HUDEP-2 (cell line): ENCODE data around the gene C10orf67.
"Not testable (repeated sequence)": the region's sequence is repeated elsewhere in the genome, so short reads cannot be mapped to it uniquely, and the experiment has no call there.

Experiments
- DNase-seq, 76 experiments: peaks; one replicate each; lab custom pipeline; 2025; ENCODE audit not compliant: unreplicated experiment in 76 of 76; lab: John Stamatoyannopoulos, UW

Gene C10orf67

DNA sequence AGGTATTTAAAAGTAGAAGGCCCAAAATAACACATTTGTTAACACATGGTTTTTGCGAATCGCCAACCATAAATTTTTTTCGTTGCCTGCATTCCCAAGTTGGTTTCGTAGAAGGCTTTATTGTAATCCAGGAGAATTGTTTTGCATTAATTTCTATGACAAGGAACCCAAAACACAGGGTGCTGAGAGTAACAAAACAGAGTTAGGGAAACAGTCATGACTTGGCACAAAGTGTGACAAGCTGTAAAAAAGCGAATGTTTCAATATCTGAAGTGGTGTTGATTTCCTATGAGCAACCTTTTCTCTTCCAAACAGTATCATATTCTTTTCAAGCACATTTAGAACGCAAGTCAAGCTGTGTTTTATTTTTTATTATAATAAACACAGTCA is 63.6 kb downstream of the C10orf67 start:
- no peak for DNase-seq

DNA sequence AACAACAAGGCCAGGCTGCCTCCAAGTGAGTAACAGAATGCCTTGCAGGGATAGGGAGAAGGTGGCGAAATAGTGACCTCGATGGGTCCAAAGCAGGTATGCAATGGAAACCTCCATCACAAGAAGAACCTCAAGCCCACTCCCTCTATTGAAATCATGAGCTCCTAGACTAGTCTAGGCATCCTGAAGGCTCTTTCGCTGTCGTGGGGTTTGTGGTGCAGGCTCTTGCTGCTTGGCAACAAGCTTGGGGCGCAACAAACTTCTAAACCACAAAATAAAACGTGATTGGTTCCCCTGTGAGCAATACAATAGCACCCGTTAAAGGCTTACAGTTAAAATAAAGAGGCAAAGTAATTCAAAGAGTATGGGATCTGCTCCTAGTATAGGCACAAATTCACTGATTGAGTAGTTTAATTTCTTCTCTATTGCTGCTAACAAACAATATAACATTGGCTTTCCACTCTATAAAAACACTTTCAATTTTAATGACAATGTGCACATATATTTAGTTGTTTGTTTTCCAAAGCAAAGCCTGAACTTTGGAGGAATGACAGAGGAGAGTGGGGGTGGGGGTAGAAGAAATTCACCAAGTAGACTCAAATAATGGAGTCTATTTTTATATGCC is 64.1 kb downstream of the C10orf67 start:
- DNase-seq, result no peak

DNA sequence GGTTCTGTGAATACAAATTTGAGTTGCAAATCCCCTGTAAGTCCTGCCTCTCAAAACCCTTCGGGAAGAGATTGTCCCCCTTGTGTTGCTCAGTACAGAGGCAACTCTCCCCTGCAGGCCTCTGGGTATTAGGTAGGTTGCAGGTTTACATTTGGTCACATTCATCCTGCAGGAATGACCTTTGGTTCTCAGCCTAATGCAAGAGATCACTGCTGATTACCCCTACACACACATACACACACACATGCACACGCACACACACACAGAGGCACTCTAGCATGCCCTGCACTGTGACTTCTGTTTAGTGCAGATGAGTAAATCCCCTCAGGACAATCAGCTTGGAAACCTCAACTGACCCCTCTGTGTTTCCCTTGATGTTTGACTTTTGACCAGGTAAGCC is 69.2 kb downstream of the C10orf67 start:
- DNase-seq, result no peak

DNA sequence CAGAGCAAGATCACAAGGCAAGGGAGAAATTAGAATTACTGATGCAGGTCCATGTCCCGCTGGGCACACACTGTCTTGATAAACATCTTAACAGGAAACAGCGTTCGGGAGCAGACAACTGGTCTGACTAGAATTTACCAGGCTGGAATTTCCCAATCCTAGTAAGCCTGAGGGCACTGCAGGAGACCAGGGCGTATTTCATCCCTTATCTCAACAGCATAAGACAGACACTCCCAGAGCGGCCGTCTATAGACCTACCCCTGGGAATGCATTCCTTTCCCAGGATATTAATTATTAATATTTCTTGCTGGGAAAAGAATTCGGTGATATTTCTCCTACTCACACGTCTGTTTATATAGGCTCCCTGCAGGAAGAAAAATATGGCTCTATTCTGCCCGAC is 70.4 kb downstream of the C10orf67 start:
- not testable (repeated sequence) for DNase-seq

DNA sequence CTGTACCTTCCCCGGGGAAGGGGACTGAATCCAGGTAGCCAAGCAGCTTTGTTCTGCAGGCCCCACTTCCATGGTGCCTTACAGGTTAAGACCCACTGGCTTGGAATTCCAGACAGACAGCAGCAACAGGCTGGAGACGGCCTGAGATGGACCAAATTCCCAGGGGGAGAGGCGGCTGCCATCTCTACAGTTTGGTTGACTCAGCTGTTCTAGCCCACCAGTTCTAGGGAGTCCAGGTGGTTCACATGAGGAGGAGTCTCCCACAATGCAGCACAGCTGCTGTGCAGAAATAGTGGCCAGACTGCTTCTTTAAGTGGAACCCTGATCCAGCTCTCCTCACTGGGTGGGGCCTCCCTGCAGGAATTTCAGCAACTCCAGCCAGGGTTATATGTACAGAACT is 74.1 kb downstream of the C10orf67 start:
- DNase-seq, result no peak

DNA sequence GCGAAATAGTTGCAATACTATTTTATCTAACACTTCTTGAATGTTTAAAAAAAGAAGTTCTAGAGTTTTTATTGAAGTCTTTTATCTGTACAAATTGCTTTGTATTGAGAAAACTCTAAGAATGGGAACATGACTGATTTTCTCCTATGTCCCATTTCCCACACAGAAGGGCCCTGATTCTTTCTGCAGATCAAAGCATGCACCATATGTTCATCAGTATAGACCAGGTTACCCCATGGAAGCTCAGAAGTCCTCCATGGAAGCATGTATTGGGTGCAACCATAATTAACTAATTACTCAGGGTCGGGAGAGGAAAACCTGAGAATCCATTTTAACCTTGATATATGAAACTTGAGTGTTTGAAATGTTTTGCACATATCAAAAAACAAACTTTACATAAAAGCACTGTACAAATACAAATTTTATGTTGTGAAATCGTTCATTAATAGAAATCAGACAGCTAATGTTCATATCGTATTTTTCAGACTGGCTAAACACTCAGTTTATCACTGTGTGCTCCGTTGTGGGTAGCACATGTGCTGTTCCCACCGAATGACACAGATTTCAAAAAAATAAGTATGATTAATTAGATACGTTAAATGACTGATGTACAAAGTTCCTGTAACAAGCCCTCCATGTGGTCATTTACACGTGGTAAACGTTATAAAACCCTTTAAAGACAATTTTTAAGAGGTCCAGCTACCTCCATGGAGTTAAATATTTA is 81.0 kb downstream of the C10orf67 start:
- DNase-seq, result no peak

DNA sequence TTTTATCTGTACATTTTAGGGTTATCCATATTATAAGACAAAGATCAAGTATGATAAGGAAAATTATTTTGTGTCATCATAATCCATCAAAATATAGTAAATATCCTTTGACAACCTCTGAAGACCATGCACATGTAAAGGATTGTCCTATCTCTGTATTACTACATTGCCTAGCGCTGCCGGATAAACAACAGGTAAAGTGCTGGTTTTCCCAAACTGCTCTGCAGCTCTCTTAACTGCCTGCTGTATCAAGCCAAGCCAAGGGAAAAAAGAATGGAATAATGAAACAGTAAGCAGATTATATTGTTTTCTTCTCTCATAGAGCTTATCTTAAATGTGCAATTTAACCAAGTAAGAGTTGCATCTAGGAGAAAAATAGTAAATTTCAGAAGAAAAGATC is 81.7 kb downstream of the C10orf67 start:
- DNase-seq, result no peak

DNA sequence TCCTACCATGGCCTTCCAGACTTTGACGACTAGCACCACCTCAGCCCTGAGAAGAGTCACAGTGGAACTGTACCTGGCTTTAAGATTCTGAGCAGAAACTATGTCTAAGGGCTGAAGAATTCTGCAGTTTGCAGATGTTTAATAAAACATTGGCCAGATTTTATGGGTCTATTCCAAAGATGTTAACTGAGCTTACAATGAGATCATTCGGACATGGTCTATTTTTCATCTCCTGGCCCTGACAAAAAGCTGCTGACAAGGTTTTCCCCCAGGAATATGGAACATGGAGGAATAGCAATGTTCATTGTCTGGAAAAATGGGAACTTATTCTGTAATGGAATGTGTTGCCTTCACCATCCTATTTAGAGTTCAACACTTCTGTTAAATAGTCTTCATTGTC is 86.1 kb downstream of the C10orf67 start:
- no peak for DNase-seq

DNA sequence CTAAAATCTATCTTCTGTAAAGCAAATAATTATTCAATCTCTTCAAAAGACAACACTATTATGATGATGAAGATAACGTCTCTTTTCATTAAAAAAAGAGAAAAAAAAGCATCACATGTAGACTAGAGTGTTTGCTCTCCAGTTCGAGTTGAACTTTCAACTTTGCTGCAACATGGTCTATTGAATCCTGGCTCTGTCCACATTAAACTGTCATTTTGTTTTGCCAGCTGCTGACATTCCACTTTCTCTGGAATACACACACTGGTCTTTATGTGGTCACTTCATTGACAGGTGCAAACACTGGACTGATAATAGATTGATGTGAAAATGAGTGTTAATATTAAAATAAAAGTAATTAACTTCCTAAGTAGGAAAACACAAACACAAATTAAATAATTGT is 90.8 kb downstream of the C10orf67 start:
- DNase-seq, result no peak

DNA sequence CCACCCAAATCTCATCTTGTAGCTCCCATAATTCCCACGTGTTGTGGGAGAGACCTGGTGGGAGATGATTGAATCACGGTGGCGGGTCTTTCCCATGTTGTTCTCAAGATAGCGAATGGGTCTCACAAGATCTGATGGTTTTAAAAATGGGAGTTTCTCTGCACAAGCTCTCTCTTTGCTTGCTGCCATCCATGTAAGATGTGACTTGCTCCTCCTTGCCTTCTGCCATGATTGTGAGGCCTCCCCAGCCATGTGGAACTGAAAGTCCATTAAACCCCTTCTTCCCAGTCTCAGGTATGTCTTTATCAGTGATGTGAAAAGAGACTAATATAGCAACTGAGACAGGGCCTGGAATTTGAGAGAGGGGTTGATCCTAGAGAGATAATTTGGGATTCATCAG is 91.7 kb downstream of the C10orf67 start:
- DNase-seq, result not testable (repeated sequence)

DNA sequence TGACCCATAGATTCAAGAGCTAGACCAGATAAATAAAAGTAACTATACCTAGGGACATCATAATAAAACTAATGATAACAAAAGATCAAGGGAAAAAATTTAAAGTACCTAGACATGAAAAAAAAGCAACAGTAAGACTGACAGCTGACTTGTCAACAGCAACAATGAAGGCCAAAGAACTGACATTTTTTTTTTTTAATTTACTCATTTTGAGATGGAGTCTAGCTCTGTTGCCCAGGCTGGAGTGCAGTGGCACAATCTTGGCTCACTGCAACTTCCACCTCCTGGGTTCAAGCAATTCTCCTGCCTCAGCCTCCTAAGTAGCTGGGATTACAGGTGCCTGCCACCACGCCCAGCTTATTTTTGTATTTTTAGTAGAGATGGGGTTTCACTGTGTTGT is 102.8 kb downstream of the C10orf67 start:
- DNase-seq, result not testable (repeated sequence)

DNA sequence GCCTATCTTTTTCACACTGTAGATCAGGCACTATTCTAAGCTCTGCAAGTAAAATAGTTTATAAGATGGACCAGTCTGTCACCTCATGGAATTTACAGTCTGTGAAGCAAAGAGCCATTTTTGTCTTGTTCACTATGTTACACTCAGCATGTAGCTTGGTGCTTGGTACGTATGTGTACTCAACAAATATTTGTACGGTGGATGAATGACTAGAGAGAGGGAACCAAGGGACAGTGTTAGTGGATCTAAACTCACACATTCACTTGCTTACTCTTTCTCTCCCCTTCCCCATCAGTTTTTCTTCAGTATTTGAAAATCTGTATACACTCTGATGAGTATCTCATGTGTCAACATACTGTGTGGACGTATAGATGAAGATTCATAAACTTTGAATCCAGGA is 106.6 kb downstream of the C10orf67 start:
- DNase-seq, result no peak

DNA sequence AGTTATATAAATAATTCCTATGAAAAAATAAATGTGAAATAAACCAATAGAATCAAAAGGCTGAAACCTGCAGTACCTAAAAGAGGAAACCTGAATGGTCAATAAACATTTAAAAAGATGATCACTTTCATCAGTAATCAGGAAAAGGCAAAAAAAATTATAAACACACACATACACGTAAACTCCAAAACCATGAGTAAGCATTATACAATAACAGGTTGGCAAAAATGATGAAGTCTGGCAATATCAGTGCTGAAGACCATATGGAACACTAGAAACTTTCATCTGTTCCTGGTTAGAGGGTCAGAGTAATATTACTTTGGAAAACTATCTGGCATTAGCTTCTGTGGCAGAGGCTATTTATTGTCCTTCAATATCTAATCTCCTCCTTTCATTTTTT is 114.0 kb downstream of the C10orf67 start:
- no peak for DNase-seq

DNA sequence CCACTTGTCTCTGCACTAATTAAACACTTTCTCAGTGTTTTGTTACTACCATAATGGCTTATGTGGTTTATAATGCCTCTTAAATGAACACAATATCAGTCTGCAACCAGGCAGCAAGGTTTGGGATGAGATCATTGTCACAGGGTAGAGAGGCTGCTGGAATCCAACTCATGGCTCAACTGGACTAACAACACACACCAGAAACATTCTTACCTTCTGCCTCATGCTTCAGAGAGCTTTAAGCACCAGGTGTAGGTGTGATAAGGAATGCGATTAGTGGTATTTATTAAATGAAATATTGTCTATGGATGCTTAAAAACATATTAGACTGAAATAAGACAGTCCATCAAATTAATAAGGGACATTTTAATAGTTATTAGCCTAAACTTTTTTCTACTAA is 127.1 kb downstream of the C10orf67 start:
- no peak for DNase-seq

DNA sequence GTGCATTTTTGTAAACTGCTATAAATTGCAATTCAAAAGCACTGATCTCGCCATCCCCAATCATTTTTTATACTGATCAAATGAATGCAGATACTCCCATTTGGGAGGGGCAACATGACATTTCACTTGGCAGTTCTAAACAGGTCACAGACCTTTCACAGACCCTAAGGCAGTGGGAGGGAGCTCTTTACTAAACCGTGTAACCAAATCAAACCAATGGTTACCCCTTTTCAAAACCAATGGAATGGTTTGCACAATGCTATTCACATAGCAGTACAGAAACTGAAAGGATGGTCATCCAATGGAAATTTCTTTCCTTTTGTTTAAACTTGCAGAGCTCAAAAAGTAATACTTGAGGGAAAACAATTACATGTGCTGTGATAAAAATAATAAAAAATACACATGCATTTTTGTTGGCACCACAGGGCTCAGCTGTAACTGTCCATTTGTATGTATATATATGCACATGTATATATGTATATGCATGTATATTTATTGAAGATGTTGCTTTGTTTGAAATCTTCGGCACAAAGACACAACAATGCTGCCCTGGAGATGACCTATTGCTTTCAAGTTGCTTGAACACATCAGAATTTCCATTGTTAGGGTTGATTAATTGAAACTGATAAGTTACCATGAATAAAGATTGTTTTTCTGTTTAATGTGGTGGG is 138.5 kb downstream of the C10orf67 start:
- no peak for DNase-seq

DNA sequence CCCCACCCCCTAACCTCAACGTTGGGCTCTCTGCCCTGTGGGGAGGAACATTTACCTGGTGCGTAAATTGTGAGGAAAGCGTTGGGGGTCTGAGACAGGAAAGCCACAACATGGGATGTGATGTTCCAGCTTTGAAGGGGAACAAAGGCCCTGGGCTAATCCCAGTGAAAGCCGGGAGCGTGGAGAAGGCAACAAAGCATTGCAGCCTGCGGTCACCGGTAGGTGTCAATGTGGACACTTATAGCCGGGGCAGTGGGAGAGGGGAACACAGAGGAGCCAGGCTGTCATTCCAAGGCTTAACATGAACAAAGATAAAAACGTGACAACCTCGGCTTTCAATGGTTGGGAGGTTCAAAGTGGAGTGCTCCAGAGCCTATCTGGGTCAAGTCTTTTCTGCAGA is 139.8 kb downstream of the C10orf67 start:
- no peak for DNase-seq

DNA sequence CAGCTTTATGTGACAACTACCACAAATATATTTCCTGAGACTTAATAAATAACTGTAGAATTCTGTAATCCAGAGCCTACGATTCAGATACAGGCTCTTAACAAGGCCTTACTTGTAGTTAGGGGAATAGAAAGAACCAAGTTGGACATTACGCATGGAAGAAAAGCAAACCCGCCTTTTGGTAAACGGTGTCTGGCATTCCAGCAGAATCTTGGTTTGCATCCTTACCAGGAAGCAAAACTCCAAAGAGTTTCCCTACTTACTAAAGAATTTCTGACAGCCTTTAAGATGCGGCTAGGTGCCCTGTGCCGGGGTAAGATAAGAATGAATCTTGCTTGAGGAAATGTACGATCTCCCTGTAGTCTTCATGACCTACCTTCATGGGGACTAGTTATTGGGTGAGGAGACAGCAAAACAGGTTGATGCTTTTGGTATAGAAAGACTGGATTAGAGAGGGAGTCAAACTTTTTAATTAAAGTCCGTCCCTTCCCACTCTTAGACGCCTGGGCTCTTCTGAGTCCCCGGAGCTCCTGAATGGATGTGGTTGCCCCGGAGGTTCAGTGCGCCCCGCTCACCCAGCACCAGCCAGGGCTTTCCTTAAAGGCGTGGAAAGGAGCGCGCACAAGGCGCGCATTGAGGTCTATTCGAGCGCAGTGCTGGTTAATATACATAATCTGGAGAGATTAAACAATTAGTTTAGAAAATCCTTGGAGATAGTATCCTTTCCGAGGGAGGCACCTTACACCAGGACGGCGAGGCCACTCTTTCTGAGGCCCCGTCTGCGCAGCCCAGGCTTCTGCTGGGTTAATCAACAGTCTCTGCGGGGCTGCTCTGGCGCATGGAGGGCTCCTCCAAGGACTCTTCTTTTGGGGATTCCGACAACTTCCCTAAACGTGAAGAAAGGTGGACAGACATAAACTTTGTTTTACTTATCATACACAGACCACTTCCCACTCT is 140.9 kb downstream of the C10orf67 start:
- DNase-seq, result no peak

DNA sequence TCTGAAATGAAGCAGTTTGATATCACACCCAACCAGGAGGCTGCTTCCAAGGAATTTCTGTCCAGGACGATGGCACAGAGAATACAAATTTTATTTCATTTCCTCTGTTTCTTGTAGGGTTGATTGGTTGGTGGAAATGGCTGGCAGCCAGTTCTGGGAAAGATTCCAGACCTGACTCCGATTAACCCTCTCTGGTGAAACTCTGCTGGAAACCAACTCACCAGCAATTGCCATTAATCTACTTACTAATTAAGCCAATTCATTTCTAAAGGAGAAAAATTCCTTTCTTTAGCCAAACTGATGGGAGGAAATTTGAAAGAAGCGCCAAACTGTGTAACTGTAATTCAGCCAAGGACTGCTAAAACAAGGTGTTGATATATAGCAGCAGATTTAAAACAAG is 141.8 kb downstream of the C10orf67 start:
- DNase-seq, result no peak

DNA sequence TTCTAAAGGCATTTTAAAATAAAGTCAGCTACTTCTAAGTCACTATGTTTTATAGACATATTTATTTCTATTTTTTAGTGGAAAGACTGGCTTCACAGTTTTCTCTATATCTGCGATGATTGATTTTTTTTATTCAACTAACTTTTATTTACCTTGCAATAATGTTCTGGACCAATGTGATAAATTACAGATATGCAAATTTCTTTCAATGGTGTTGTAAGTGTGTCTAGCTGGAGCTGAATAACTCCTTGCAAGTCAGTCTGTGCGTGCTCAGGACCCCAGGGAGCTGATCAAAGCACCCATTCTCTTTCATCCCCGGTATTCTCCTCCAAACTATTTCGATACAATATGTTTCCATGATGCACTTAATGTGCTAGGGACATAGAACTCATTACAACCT is 142.8 kb downstream of the C10orf67 start:
- DNase-seq, result no peak

DNA sequence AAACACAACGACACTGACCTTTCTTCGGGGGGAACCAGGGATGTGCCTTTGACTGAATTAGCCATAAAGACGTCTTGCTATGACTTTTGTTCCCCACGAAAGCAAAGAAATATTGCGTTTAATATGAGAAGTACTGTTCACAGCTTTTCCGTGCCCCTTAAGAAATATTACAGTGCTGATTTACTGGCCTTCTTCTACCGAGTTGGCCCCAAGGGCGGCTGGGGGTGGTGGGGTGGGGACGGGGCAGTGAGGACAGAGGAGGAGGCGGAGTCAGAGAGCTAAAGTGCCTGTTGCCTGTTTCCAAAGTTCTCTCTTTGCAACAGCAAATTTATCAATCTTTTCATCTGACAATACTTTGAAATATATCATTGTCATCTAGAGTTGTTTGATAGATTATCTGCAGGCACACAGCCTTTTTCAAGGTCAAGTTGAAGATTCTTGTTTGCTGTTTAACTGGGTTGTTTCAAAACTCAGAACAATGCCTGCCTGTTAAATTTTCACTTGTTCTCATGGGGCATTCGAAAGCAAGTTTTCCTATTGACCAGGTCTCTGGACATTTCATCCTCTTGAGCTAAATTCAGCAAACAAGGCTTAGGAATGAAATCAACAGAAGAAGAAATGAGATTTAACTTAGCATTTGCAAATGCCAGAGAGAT is 143.5 kb downstream of the C10orf67 start:
- no peak for DNase-seq

DNA sequence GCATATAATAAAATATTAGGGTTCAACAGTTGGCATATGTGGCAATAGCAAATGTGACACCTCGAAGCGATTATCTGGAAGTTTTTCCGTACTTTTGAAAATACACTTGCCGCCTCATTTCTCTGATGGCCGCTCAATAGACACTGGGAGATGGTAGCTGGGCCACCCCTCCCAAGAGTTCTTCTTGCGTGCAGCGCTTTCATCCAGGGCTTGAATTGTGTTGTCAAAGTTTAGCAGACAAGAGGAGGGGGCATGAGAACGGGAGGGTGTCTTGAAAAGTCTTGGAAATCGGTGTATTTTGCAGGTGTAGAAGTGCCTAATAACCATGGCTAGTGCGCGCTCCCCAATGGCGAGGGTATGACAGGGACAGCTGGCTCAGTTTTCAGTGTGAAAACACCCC is 144.0 kb downstream of the C10orf67 start:
- DNase-seq, result no peak
